Measurements from ENCODE around the gene CLEC4A.

DNA sequence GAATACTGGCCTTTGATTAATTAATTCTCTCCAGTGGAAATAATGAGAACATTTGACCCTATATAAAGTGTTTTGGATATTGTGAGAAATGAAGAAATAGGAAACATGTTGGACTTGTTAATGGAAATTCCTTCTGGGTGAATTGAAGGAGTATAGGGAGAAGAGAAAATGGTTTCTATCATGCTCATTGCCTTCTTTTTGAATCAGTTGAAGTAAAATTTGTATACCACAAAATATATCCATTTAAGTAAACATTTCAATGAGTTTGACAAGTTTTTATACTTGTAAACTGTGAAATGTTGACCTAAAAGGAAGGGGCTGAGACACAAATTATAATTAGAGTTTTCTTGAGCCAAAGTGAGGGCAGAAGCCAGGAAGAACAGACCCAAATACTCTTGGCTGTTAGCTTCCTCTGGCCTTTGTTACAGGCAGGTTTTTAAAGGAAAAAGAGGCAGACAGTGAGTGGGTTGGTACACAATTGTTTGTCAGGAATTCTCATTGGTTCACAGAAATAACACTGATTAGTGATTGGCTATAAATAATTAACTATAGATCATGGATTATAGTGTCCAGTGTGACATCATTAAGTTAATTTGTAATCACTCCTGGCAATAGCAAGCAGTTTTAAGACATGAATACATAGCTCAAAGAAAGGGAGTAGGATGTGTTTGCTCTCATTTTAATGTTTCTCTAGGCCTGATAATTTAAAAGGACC is 34.2 kb downstream of the CLEC4A start:
- no peak for TF ChIP-seq CTCF (IDR thresholded peaks at IDR 0.05)
- no peak for TF ChIP-seq EP300 (IDR thresholded peaks at IDR 0.05)
- TF ChIP-seq POLR2A (IDR thresholded peaks at IDR 0.05), result no peak

All from sigmoid colon (tissue), 4 donors.